Fibroblast of lung (primary cell): Measurements from ENCODE around the gene EGR1. TPM values are rescaled to one million over a fixed set of nuclear protein-coding genes. Genes with fewer than 3 reads are reported as not detected.

Experiments
- DNase-seq, 2 donors: peaks; one replicate each; pipeline versions ENCODE4 v3.0.0 to v3.0.0-alpha.2; 2010; ENCODE audit warnings: low read depth in 2 of 2
- H2AFZ ChIP-seq: 2 replicates; pipeline ENCODE4 v1.5.1; 2012; ENCODE audit warnings: low read length, control low read depth, inconsistent platforms
- H3K27ac ChIP-seq: 2 replicates; pipeline ENCODE4 v1.5.1; 2011; ENCODE audit warnings: low read length, control low read depth; ENCODE audit not compliant: insufficient read depth
- H3K27me3 ChIP-seq: 2 replicates; pipeline ENCODE4 v1.5.1; 2011; ENCODE audit warnings: mild to moderate bottlenecking, low read length; ENCODE audit not compliant: control insufficient read depth, insufficient read depth
- H3K36me3 ChIP-seq: 2 replicates; pipeline ENCODE4 v1.5.1; 2011; ENCODE audit warnings: low read length; ENCODE audit not compliant: control insufficient read depth, insufficient read depth
- H3K4me1 ChIP-seq: 2 replicates; pipeline ENCODE4 v1.5.1; 2011; ENCODE audit warnings: low read length; ENCODE audit not compliant: control insufficient read depth, insufficient read depth; ENCODE audit errors: extremely low read depth
- H3K4me2 ChIP-seq: 2 replicates; pipeline ENCODE4 v1.5.1; 2011; ENCODE audit warnings: low read length, control low read depth; ENCODE audit not compliant: insufficient read depth; ENCODE audit errors: extremely low read depth
- H3K4me3 ChIP-seq, 4 experiments: fragments of 200-600 bp in 1 of 4; sonication (generic) in 1 of 4; replicated peaks in 1 of 4; 2 replicates each; pipeline ENCODE4 v1.5.1; 2011 to 2016; ENCODE audit warnings: low read length in 4 of 4, low read depth in 3 of 4, mild to moderate bottlenecking in 3 of 4, control low read depth in 2 of 4, inconsistent platforms in 1 of 4, mixed read lengths in 1 of 4; ENCODE audit not compliant: insufficient read depth in 1 of 4; ENCODE audit errors: control extremely low read depth in 1 of 4
- H3K79me2 ChIP-seq: 2 replicates; pipeline ENCODE4 v1.5.1; 2012; ENCODE audit warnings: mild to moderate bottlenecking, low read length, inconsistent platforms; ENCODE audit not compliant: control insufficient read depth, insufficient read depth
- H3K9ac ChIP-seq: 2 replicates; pipeline ENCODE4 v1.5.1; 2011; ENCODE audit warnings: mild to moderate bottlenecking, low read length, control low read depth; ENCODE audit not compliant: insufficient read depth
- H3K9me3 ChIP-seq: 2 replicates; pipeline ENCODE4 v1.5.1; 2012; ENCODE audit warnings: low read depth, low read length; ENCODE audit not compliant: control insufficient read depth, insufficient read depth
- H4K20me1 ChIP-seq: 2 replicates; pipeline ENCODE4 v1.5.1; 2011; ENCODE audit warnings: low read length; ENCODE audit not compliant: control insufficient read depth, insufficient read depth; ENCODE audit errors: extremely low read depth
- EZH2 ChIP-seq: IDR thresholded peaks from 2 replicates; pipeline ENCODE4 v1.5.1; 2012; ENCODE audit warnings: low read length, control low read depth, mild to moderate bottlenecking; ENCODE audit errors: missing control alignments
- polyA plus RNA-seq, 2 donors: library from polyadenylated mRNA; depleted of rRNA in 1 of 2; stranded (reverse) in 1 of 2; unstranded in 1 of 2; fragments of >200 nt; gene quantifications; 2 replicates each; pipeline ENCODE4 v1.2.1, GENCODE V29; 2011 to 2012; ENCODE audit warnings: missing spikeins in 1 of 2
- total RNA-seq: library from RNA; depleted of rRNA; stranded (reverse); fragments of >200 nt; gene quantifications from 2 replicates; pipeline ENCODE4 v1.2.1, GENCODE V29; 2014
- TF ChIP-seq, protein P1 (sequence below), 2 donors: IDR thresholded peaks in 1 of 2; conservative IDR thresholded peaks in 1 of 2; 1 replicate in 1 of 2; 2 replicates in 1 of 2; pipeline ENCODE4 v1.5.1; 2011 to 2012; ENCODE audit warnings: low read length in 2 of 2, control low read depth in 1 of 2, inconsistent platforms in 1 of 2, low read depth in 1 of 2, mild to moderate bottlenecking in 1 of 2

The EGR1 gene
- total and polyA plus RNA-seq, 2 donors (not counting 1 experiment from before 2014, with no cell fraction given), result 5.8 to 8.8 TPM

DNA sequence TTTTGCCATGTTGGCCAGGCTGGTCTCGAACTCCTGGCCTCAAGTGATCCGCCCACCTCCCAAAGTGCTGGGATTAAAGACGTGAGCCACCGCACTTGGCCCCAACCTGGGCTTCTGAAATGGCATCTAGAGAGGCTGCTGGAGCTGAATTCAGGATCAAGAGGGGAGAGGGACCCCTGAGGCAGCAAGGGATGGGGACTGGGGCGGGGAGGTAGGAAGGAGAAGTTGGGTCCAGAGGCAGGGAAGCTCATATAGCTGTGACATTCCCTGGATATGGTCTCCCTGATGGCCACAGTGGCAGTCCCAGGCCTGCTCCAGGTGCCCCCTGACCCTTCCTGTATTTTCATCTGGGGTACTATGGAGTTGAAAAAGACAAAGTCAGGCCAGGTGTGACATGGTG is 14.3 kb upstream of the EGR1 start:
- no peaks in the 10 kb centered on the region for H3K9me3 ChIP-seq
- TF ChIP-seq, protein P1, sequence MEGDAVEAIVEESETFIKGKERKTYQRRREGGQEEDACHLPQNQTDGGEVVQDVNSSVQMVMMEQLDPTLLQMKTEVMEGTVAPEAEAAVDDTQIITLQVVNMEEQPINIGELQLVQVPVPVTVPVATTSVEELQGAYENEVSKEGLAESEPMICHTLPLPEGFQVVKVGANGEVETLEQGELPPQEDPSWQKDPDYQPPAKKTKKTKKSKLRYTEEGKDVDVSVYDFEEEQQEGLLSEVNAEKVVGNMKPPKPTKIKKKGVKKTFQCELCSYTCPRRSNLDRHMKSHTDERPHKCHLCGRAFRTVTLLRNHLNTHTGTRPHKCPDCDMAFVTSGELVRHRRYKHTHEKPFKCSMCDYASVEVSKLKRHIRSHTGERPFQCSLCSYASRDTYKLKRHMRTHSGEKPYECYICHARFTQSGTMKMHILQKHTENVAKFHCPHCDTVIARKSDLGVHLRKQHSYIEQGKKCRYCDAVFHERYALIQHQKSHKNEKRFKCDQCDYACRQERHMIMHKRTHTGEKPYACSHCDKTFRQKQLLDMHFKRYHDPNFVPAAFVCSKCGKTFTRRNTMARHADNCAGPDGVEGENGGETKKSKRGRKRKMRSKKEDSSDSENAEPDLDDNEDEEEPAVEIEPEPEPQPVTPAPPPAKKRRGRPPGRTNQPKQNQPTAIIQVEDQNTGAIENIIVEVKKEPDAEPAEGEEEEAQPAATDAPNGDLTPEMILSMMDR (conservative IDR thresholded peaks at IDR 0.05 in 1 of 2, IDR thresholded peaks at IDR 0.05 in 1 of 2; ENCODE audit: low read depth in 1 of 2, low read length in 2 of 2), result no peak
- no peak for TF ChIP-seq EZH2
- no peaks in the 10 kb centered on the region for H4K20me1 ChIP-seq
- no peaks in the 10 kb centered on the region for H3K27me3 ChIP-seq
- H3K4me1 ChIP-seq, result no peaks in the 10 kb centered on the region
- no peak overlapping the region for H3K27ac ChIP-seq
- H3K4me2 ChIP-seq, result no peak overlapping the region
- no peak for DNase-seq
- no peaks in the 10 kb centered on the region for H3K36me3 ChIP-seq
- H2AFZ ChIP-seq, result no peak overlapping the region
- H3K4me3 ChIP-seq, result no peak overlapping the region
- H3K9ac ChIP-seq, result no peak overlapping the region
- H3K79me2 ChIP-seq, result no peaks in the 10 kb centered on the region

DNA sequence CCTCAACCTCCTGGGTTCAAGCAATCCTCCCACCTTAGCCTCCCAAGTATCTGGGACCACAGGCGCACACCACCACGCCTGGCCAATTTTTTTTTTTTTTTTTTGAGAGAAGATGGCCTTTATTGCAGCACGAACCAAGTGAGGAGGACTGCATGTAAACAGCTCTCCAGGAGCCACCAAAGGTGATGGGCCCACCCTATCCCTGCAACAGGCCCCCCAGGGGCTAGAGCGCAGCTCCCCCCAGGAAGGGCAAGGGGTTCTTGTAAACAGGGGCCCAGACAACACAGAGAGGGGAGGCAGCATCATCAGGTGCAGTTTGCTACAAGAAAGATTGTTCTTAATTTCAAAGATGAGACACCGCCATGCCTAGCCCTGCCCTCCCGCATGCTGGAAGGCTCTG is 12.6 kb upstream of the EGR1 start:
- H3K9ac ChIP-seq, result no peak overlapping the region
- H3K27ac ChIP-seq, result no peak overlapping the region
- no peaks in the 10 kb centered on the region for H4K20me1 ChIP-seq
- no peak overlapping the region for H2AFZ ChIP-seq
- no peak for TF ChIP-seq EZH2
- TF ChIP-seq, protein P1 (conservative IDR thresholded peaks at IDR 0.05 in 1 of 2, IDR thresholded peaks at IDR 0.05 in 1 of 2; ENCODE audit: low read depth in 1 of 2, low read length in 2 of 2), result no peak
- H3K4me2 ChIP-seq, result no peak overlapping the region
- DNase-seq, result no peak
- H3K9me3 ChIP-seq, result no peaks in the 10 kb centered on the region
- no peaks in the 10 kb centered on the region for H3K27me3 ChIP-seq
- H3K36me3 ChIP-seq, result no peaks in the 10 kb centered on the region
- H3K4me1 ChIP-seq, result no peaks in the 10 kb centered on the region
- H3K4me3 ChIP-seq, result no peak overlapping the region
- no peaks in the 10 kb centered on the region for H3K79me2 ChIP-seq

DNA sequence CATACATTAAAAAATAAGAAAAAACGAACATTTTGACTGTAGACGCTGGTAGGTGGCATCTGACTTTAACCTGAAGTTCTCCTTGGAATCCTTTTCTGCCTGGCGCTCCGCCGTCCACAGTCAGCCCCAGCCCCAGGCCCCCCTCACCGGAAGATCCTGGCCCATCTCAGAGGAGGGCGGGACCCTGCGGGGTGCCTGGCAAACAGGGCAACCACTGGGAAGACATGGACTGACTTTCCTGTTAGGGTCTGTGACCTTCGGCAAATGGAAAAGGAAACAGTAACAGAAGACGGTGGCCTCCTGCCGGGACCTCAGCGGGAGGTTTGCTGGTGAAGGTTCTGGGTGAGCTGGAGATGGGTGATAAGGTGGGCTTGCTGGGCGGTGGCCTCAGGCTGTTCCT is 11.7 kb upstream of the EGR1 start:
- Histone ChIP-seq H2AFZ (no peak overlapping the region), H3K4me2 (no peak overlapping the region), H3K9me3 (no peaks in the 10 kb centered on the region), H3K36me3 (no peaks in the 10 kb centered on the region), H3K79me2 (no peaks in the 10 kb centered on the region), H4K20me1 (no peaks in the 10 kb centered on the region), H3K4me1 (no peaks in the 10 kb centered on the region), H3K27ac (no peak overlapping the region), H3K4me3 (no peak overlapping the region), H3K27me3 (no peaks in the 10 kb centered on the region), H3K9ac (no peak overlapping the region)
- no peak for TF ChIP-seq EZH2
- TF ChIP-seq, protein P1 (conservative IDR thresholded peaks at IDR 0.05 in 1 of 2, IDR thresholded peaks at IDR 0.05 in 1 of 2; ENCODE audit: low read depth in 1 of 2, low read length in 2 of 2), result no peak
- DNase-seq, result no peak
